Suprapubic skin (tissue), 4 donors: ENCODE data around the gene FBLL1.

Experiments used
- EP300 ChIP-seq: sonication (generic); formaldehyde crosslinking; IDR thresholded peaks from one replicate; pipeline ENCODE4 v1.6.1; 2017; ENCODE audit warnings: antibody characterized with exemption
- POLR2AphosphoS5 ChIP-seq, 3 donors: sonication (generic); formaldehyde crosslinking; IDR thresholded peaks; one replicate each; pipeline ENCODE4 v1.6.1; 2017; ENCODE audit warnings: antibody characterized with exemption in 3 of 3
- TF ChIP-seq, protein P1 (sequence below), 2 donors: fragments of 200-600 bp in 1 of 2; fragments of 450-650 bp in 1 of 2; sonication (generic) in 1 of 2; IDR thresholded peaks; one replicate each; pipeline ENCODE4 v1.5.1; 2016 to 2019; ENCODE audit warnings: antibody characterized with exemption in 2 of 2, mild to moderate bottlenecking in 1 of 2, moderate library complexity in 1 of 2

- TF ChIP-seq, protein P1, sequence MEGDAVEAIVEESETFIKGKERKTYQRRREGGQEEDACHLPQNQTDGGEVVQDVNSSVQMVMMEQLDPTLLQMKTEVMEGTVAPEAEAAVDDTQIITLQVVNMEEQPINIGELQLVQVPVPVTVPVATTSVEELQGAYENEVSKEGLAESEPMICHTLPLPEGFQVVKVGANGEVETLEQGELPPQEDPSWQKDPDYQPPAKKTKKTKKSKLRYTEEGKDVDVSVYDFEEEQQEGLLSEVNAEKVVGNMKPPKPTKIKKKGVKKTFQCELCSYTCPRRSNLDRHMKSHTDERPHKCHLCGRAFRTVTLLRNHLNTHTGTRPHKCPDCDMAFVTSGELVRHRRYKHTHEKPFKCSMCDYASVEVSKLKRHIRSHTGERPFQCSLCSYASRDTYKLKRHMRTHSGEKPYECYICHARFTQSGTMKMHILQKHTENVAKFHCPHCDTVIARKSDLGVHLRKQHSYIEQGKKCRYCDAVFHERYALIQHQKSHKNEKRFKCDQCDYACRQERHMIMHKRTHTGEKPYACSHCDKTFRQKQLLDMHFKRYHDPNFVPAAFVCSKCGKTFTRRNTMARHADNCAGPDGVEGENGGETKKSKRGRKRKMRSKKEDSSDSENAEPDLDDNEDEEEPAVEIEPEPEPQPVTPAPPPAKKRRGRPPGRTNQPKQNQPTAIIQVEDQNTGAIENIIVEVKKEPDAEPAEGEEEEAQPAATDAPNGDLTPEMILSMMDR (IDR thresholded peaks at IDR 0.05), result no peak
- TF ChIP-seq EP300, result no peak
- TF ChIP-seq POLR2AphosphoS5 (IDR thresholded peaks at IDR 0.05), result no peak
These were observed 39.6 kb downstream of the FBLL1 start for GRCh38 chr5:168568738-168569137.
